Activated naive CD8-positive, alpha-beta T cell treated with anti-CD3 and anti-CD28 coated beads, Interleukin-2, amount 10 ng/mL, durations not matched to agents 7 days and 5 days (primary cell): Measurements from ENCODE around the gene ERMP1. TPM values are rescaled to one million over a fixed set of nuclear protein-coding genes. Genes with fewer than 3 reads are reported as not detected.
"Not testable (repeated sequence)": the region's sequence is repeated elsewhere in the genome, so short reads cannot be mapped to it uniquely, and the experiment has no call there.

Experiments
- ATAC-seq: fragments of 150-1000 bp; cut with Tn5 transposase; one replicate; pipeline ENCODE4 v1.10.0; 2021; ENCODE audit warnings: low read depth, moderate library complexity
- POLR2A ChIA-PET: fragments of 350-600 bp; sonication (Branson Sonifier 250); formaldehyde crosslinking; loops from one replicate; lab custom pipeline; 2021; ENCODE audit warnings: antibody characterized with exemption; lab: Charles Lee
- DNase-seq: peaks from one replicate; pipeline ENCODE4 v3.0.0; 2021
- H3K27ac Mint-ChIP-seq: one replicate; pipeline ENCODE4 v1.8.0; 2022; ENCODE audit warnings: mild to moderate bottlenecking, mixed read lengths
- H3K27me3 Mint-ChIP-seq: one replicate; pipeline ENCODE4 v1.8.0; 2022; ENCODE audit warnings: mild to moderate bottlenecking, moderate library complexity, mixed read lengths
- H3K36me3 Mint-ChIP-seq: one replicate; pipeline ENCODE4 v1.8.0; 2021; ENCODE audit warnings: mild to moderate bottlenecking, mixed read lengths
- H3K4me1 Mint-ChIP-seq: one replicate; pipeline ENCODE4 v1.8.0; 2021; ENCODE audit warnings: mixed read lengths
- H3K4me3 Mint-ChIP-seq: one replicate; pipeline ENCODE4 v1.8.0; 2022; ENCODE audit warnings: mild to moderate bottlenecking, moderate library complexity, mixed read lengths
- H3K9me3 Mint-ChIP-seq: one replicate; pipeline ENCODE4 v1.8.0; 2021; ENCODE audit warnings: mixed read lengths
- total RNA-seq, 2 experiments: library from RNA; stranded (reverse); gene quantifications; one replicate each; pipeline ENCODE4 v1.2.3, GENCODE V29; 2021

Gene ERMP1
- total RNA-seq, 2 experiments from 2014 or later = 26.5 to 27.7 TPM

DNA sequence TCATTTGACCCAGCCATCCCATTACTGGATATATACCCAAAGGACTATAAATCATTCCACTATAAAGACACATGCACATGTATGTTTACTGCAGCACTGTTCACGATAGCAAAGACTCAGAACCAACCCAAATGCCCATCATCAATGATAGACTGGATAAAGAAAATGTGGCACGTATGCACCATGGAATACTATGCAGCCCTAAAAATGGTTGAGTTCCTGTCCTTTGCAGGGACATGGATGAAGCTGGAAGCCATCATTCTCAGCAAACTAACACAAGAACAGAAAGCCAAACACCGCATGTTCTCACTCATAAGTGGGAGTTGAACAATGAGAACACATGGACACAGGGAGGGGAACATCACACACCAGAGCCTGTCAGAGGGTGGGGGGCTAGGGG lies 49.5 kb downstream of the ERMP1 start:
- H3K4me1 Mint-ChIP-seq, H3K27me3 Mint-ChIP-seq, H3K4me3 Mint-ChIP-seq, ATAC-seq, DNase-seq, H3K27ac Mint-ChIP-seq, POLR2A ChIA-PET: not testable (repeated sequence)
- H3K36me3 Mint-ChIP-seq = peaks cover 91% of the 10 kb centered on the region
- peaks cover 26% of the 10 kb centered on the region for H3K9me3 Mint-ChIP-seq

DNA sequence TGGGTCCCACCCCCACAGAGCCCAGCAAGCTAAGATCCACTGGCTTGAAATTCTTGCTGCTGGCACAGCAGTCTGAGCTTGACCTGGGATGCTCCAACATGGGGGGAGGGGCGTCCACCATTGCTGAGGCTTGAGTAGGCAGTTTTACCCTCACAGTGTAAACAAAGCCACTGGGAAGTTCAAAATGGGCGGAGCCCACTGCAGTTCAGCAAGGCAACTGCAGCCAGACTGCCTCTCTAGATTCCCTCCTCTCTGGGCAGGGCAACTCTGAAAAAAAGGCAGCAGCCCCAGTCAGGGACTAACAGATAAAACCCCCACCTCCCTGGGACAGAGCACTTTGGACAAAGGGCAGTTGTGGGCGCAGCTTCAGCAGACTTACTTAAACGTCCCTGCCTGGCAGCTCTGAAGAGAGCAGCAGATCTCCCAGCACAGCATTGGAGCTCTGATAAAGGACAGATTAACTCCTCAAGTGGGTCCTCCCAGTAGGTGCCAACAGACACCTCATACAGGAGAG lies 53.2 kb downstream of the ERMP1 start:
- peaks cover 29% of the 10 kb centered on the region for H3K9me3 Mint-ChIP-seq
- POLR2A ChIA-PET, DNase-seq, H3K27me3 Mint-ChIP-seq, H3K4me3 Mint-ChIP-seq, H3K4me1 Mint-ChIP-seq, H3K27ac Mint-ChIP-seq, ATAC-seq: not testable (repeated sequence)
- peaks cover 73% of the 10 kb centered on the region for H3K36me3 Mint-ChIP-seq

DNA sequence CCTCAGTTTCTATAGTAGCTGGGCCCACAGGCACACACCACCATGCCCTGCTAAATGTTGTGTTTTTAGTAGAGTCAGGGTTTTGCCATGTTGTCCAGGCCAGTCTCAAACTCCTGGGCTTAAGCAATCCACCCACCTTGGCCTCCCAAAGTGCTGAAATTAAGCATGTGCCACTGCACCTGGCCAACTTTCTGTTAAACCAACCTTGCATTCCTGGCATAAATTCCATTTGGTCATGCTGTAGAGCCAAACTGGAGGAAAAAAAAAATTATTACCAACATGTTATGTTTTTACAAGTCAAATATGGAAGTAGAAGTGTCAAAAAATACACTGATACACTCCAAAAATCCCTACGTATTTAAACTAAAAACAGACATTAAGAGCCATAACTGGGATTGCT lies 54.1 kb downstream of the ERMP1 start:
- peaks cover 72% of the 10 kb centered on the region for H3K36me3 Mint-ChIP-seq
- no peak overlapping the region for H3K4me3 Mint-ChIP-seq
- no peak for ATAC-seq
- DNase-seq = no peak
- H3K27ac Mint-ChIP-seq = peak overlapping the region; percentile 28
- H3K4me1 Mint-ChIP-seq = no peaks in the 10 kb centered on the region
- peaks cover 29% of the 10 kb centered on the region for H3K9me3 Mint-ChIP-seq
- H3K27me3 Mint-ChIP-seq = no peaks in the 10 kb centered on the region
- POLR2A ChIA-PET = no interaction called here

DNA sequence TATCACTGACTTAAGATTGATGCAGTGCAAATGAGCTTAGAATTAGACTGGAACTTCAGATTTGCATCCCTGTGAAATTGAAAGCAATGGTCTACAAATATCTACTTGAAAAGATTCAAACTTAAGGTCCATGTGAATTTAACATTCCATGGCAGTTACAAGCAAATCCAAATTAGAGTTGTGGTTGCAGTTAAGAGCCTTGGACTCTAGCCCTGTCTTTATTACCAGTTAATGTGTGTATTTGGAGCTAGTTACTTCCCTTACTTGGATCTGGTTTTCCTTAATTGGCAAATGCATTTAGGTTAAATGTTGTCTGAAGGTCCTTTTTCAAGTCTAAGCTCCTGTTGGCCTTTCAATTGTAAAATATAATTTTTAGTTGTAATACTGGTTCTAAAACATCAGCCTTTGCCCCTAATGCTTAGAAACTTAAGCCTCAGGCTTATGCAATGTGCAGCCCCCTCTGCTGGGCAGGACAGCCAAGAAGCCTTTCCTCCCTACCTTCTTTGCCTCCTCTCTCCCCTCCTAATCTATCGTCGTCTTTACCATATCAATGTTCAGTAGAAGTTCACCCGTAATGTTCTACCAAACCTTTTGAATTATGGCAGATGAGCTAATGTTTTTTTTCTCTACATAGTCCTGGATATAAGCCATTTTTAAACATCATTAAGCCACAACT lies 59.5 kb downstream of the ERMP1 start:
- H3K9me3 Mint-ChIP-seq = peaks cover 4% of the 10 kb centered on the region
- DNase-seq (no peak), ATAC-seq (no peak)
- H3K27me3 Mint-ChIP-seq = no peaks in the 10 kb centered on the region
- H3K4me3 Mint-ChIP-seq = no peak overlapping the region
- H3K36me3 Mint-ChIP-seq = peaks cover 54% of the 10 kb centered on the region
- H3K4me1 Mint-ChIP-seq = peaks cover 2% of the 10 kb centered on the region
- no peak overlapping the region for H3K27ac Mint-ChIP-seq
- POLR2A ChIA-PET = interaction anchor here (0.8 kb wide), 1 partner anchor 144 kb away, joined by 3 read pairs; the partner anchor contains the start of gene RIC1

DNA sequence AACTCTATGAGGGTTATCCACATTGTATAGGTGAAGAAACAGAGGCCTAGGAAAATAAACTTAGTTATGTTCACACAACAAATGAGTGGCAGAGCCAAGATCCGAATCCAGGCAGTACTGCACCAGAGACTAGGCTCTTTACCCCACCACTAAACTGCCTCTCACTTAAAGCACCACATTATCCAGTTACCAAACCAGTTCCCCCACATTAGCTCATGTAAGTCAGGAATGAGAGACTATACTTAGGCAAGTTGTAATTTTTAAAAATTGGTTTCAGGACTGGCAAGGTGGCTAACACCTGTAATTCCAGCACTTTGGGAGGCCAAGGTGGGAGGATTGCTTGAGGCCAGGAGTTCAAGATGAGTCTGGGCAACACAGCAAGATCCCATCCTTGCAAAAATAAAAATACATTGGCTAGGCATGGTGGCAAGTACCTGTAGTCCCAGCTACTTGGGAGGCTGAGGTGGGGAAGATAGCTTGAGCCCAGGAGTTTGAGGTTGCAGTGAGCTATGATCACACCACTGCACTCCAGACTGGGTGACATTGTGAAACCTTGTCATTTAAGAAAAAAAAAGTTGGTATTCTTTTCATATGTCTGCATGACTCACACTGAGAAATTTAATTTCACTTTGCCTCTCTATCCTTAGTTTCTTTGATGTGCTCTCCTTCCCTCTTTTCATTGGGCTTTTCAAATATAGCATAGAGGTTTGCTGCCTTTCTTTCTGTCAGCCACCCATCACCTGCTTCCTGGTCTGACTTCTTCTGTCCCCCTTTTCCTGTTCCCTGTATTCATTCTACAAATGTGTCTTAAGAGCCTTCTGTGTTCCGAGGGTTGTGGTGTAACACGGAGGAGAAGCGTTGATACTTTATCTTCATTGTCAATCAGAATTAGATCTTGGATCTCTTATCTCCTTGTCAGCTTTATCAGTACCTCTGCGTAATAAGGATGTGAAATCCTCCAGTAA lies 64.7 kb downstream of the ERMP1 start:
- Mint-ChIP-seq H3K4me1 (peaks cover 16% of the 10 kb centered on the region), H3K27me3 (no peaks in the 10 kb centered on the region), H3K4me3 (no peak overlapping the region), H3K36me3 (peaks cover 66% of the 10 kb centered on the region), H3K27ac (peak overlapping the region; percentile 40), H3K9me3 (no peaks in the 10 kb centered on the region)
- POLR2A ChIA-PET = no interaction called here
- ATAC-seq (peak; percentile 31), DNase-seq (no peak)

DNA sequence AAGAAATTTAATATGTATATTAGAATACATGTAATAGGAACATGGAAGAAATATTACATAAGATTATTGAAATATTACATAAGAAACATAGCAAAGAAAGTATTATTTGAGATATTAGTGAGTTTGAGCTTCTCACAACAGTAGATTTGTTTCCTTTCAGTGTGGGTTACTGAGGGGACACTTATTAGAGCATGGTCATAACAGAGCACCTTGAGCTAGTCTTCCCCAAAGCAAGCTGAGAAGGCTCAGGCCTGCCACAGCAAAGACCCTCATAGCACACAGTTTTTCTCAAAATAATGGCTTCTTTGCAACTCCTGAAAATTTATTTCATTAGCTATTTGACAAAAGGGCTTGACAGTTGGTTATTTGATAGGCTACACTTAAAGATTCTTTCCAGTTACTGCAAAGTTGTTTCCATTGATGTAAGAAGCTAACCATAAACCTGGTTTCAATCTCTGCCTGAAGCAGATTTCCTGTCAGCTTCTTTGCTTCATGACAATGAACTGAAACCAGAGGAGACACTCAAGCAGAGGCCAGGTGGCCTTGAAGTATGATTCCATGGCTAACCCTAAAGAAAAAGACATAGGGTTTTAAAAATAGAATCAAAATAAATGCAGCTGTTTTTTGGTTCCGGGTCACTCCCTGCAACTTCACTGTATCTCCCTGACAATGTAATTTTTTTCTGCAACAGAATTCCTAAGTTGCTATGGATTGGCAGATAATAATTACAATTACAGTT lies 68.6 kb downstream of the ERMP1 start:
- Mint-ChIP-seq H3K36me3 (peaks cover 66% of the 10 kb centered on the region), H3K27ac (peak overlapping the region; percentile 23), H3K27me3 (no peaks in the 10 kb centered on the region), H3K4me1 (peaks cover 17% of the 10 kb centered on the region), H3K9me3 (no peaks in the 10 kb centered on the region), H3K4me3 (peak overlapping the region; percentile 4)
- ATAC-seq (peak; percentile 86), DNase-seq (no peak)
- POLR2A ChIA-PET = interaction anchor here (0.8 to 1.2 kb wide), 2 partner anchors 105 to 136 kb away, joined by 3 read pairs; no protein-coding TSS in a partner anchor

DNA sequence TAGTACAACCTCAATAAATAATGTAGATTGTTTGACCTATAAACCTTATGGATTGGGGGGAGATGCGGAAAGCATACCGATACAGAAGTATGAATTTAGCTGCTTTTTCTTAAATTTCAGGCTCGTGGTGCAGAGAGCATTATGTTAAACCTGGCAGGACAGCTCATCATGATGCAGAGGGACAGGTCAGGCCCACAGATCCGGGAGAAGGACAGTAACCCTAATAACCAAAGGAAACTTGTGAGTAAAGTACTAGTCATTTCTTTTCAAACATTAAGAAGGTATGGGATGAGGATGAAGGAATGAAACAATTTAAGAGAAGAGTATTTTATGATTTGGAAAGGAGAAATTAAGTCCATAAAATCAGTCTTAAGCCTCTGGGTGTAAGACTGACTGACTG lies 70.5 kb downstream of the ERMP1 start:
- Mint-ChIP-seq H3K4me3 (no peak overlapping the region), H3K9me3 (no peaks in the 10 kb centered on the region), H3K27ac (no peak overlapping the region), H3K27me3 (no peaks in the 10 kb centered on the region), H3K4me1 (peaks cover 12% of the 10 kb centered on the region), H3K36me3 (peaks cover 61% of the 10 kb centered on the region)
- DNase-seq (no peak), ATAC-seq (no peak)
- POLR2A ChIA-PET = interaction anchor here (0.6 kb wide), 1 partner anchor 13 kb away, joined by 3 read pairs; no protein-coding TSS in a partner anchor

DNA sequence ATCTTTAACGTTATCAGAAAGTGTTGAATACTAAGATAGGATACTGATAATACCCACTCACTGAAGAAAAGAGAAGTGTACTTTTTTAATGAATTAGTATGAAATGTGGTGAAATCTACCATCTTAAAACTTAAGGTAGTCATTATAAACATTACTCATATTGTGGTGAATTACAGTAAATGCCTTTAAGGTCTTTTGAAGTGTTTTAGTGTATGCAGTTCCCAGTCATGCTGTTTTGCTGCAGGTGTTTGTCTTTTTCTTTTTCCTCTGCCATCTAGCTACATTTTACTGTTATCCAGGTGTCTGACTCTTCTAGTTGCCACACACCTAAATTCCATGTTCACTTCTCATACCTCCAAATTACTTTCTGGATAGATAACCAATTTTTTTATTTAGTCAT lies 72.6 kb downstream of the ERMP1 start:
- ATAC-seq (no peak), DNase-seq (no peak)
- Mint-ChIP-seq H3K4me1 (peaks cover 12% of the 10 kb centered on the region), H3K4me3 (no peak overlapping the region), H3K36me3 (peaks cover 53% of the 10 kb centered on the region), H3K9me3 (no peaks in the 10 kb centered on the region), H3K27ac (no peak overlapping the region), H3K27me3 (no peaks in the 10 kb centered on the region)
- POLR2A ChIA-PET = no interaction called here

DNA sequence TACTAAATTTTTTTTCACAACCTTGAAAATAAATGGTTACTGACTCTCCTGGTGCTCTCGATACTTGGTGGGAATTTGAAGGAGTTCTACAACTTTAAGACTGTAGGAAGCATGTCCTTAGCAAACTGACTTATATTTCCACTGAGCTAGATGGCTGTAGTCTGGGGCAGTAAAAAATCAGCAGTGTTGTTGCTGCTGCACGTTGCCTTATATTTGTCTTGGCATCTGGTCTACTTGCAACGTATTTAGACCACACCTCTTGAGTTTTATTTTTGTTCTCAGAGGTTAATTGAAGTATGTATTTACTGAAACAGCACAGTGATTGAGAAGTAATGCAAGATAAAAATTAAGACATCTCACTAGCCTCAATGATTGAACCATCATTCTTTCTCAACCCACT lies 76.3 kb downstream of the ERMP1 start:
- H3K27me3 Mint-ChIP-seq = no peaks in the 10 kb centered on the region
- H3K4me3 Mint-ChIP-seq = no peak overlapping the region
- H3K36me3 Mint-ChIP-seq = peaks cover 42% of the 10 kb centered on the region
- POLR2A ChIA-PET = no interaction called here
- no peaks in the 10 kb centered on the region for H3K9me3 Mint-ChIP-seq
- ATAC-seq (no peak), DNase-seq (no peak)
- H3K4me1 Mint-ChIP-seq = peaks cover 1% of the 10 kb centered on the region
- no peak overlapping the region for H3K27ac Mint-ChIP-seq

DNA sequence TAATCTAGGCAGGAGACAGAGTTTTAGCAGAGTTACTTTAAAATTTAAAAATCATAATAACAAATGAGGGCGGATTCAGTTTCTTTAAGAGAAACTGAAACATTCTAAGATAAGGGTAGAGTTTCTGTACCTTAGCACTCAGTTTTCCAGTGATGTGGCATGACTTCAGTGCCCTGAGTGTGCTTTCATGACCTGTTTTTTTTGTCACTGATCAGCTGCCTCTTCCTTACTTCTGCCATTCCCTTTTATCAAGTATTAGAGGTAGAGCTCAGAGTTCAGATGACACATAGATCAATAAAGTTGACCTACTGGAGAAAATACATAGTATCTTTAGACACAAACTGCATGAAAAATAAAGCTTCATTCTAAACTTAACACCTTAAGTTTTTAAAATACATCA lies 82.3 kb downstream of the ERMP1 start:
- peaks cover 11% of the 10 kb centered on the region for H3K4me1 Mint-ChIP-seq
- H3K9me3 Mint-ChIP-seq = peaks cover 5% of the 10 kb centered on the region
- no peak overlapping the region for H3K4me3 Mint-ChIP-seq
- ATAC-seq (no peak), DNase-seq (no peak)
- no peak overlapping the region for H3K27ac Mint-ChIP-seq
- POLR2A ChIA-PET = interaction anchor here (0.7 kb wide), 1 partner anchor 883 kb away, joined by 3 read pairs; no protein-coding TSS in a partner anchor
- H3K36me3 Mint-ChIP-seq = peaks cover 35% of the 10 kb centered on the region
- H3K27me3 Mint-ChIP-seq = no peaks in the 10 kb centered on the region

DNA sequence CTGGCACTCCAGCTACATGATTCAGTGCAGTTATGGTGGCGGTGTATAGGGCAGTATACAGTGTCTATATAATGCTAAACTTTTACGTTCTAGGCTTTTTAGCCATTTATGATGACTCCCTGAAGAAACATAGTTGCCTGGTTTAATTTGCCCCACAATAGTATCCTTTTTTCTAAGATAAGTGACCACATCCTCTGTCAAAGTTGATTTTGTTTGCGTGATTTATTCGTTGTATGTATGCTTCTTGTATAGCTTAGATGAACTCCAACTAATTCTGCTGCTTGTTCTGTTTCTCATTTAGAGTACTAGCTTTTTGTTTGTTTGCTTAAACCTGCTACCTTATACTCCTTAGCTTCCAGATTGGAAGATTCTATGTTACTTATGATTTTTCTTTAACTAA lies 83.6 kb downstream of the ERMP1 start:
- DNase-seq (no peak), ATAC-seq (peak; percentile 47)
- POLR2A ChIA-PET = interaction anchor here (0.7 to 2.0 kb wide), 2 partner anchors 14 to 120 kb away, joined by 5 to 7 read pairs; partner anchors contain the start of gene RIC1
- Mint-ChIP-seq H3K27ac (peak overlapping the region; percentile 83), H3K9me3 (peaks cover 5% of the 10 kb centered on the region), H3K4me3 (peak overlapping the region; percentile 69), H3K27me3 (no peaks in the 10 kb centered on the region), H3K36me3 (peaks cover 37% of the 10 kb centered on the region), H3K4me1 (peaks cover 11% of the 10 kb centered on the region)

DNA sequence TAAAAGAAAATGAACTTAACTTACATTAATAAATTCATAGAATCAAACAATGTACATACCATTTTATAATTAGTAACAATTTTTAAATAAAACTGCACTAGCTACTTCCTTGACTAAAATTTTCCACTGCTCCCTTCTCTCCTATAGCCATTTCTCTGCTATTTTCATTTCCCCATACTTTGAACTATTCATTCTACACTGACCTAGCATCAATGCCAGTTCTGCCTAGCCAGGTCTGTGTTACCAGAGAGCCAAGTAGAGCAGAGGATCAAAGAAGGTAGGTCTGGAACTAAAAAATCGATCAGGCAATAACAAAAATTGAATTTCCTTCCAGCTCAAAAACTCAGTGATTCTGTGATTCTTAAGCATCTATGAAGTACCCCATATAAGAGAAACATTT lies 84.5 kb downstream of the ERMP1 start:
- POLR2A ChIA-PET = interaction anchor here (2.0 kb wide), 1 partner anchor 120 kb away, joined by 5 read pairs; the partner anchor contains the start of gene RIC1
- Mint-ChIP-seq H3K27ac (peak overlapping the region; percentile 20), H3K36me3 (peaks cover 37% of the 10 kb centered on the region)

More for the DNA sequence above, 84.5 kb downstream of the ERMP1 start:
- Mint-ChIP-seq H3K9me3 (peaks cover 5% of the 10 kb centered on the region), H3K4me1 (peaks cover 11% of the 10 kb centered on the region), H3K27me3 (no peaks in the 10 kb centered on the region), H3K4me3 (no peak overlapping the region)
- ATAC-seq (no peak), DNase-seq (no peak)
